SK-N-SH (cell line): ENCODE results near the gene UTP25. TPM values are rescaled to one million over a fixed set of nuclear protein-coding genes. Genes with fewer than 3 reads are reported as not detected.
A peak's percentile ranks its signal among the peaks of the same experiment; 100 is the strongest.

Experiments used
- CTCF ChIA-PET: fragments of 300-600, 350-600 bp; formaldehyde crosslinking; extraction: SDS; loops from one replicate; lab custom pipeline; 2021; lab: Yijun Ruan, JAX
- POLR2A ChIA-PET: fragments of 350-600 bp; sonication (Branson Sonifier 250); formaldehyde crosslinking; extraction: SDS; loops from one replicate; lab custom pipeline; 2020; ENCODE audit warnings: antibody characterized with exemption, inconsistent platforms; lab: Yijun Ruan, JAX
- DNase-seq: peaks from one replicate; pipeline ENCODE4 v3.0.0; 2012
- H2AFZ ChIP-seq: fragments of 200-600 bp; sonication (generic); 2 replicates; pipeline ENCODE4 v1.8.1; 2016; ENCODE audit warnings: antibody characterized with exemption, mild to moderate bottlenecking, low read depth
- H3F3A ChIP-seq: fragments of 200-600 bp; sonication (generic); replicated peaks from 2 replicates; pipeline ENCODE3; 2016; ENCODE audit warnings: antibody characterized with exemption, mild to moderate bottlenecking; ENCODE audit not compliant: insufficient read depth
- H3K27ac ChIP-seq, 2 experiments: fragments of 200-500 bp in 1 of 2; fragments of 200-600 bp in 1 of 2; sonication (Bioruptor generic) in 1 of 2; sonication (generic), shearing (Covaris generic) in 1 of 2; 2 replicates each; pipeline versions ENCODE4 v1.5.1 to v1.6.1; 2014 to 2016; ENCODE audit warnings: low read depth in 2 of 2, inconsistent platforms in 1 of 2, low read length in 1 of 2, mild to moderate bottlenecking in 1 of 2, mixed read lengths in 1 of 2
- H3K27me3 ChIP-seq: fragments of 200-600 bp; sonication (generic), shearing (Covaris generic); 2 replicates; pipeline ENCODE4 v1.6.1; 2016; ENCODE audit warnings: mixed run types; ENCODE audit not compliant: insufficient read depth
- H3K36me3 ChIP-seq, 2 experiments: fragments of 200-500 bp in 1 of 2; fragments of 200-600 bp in 1 of 2; sonication (Bioruptor generic) in 1 of 2; sonication (generic) in 1 of 2; replicated peaks in 1 of 2; 2 replicates each; pipeline versions ENCODE3 to v1.5.1; 2014 to 2016; ENCODE audit warnings: low read length in 1 of 2, mild to moderate bottlenecking in 1 of 2; ENCODE audit not compliant: insufficient read depth in 2 of 2, control insufficient read depth in 1 of 2
- H3K4me1 ChIP-seq, 2 experiments: fragments of 200-500 bp in 1 of 2; fragments of 200-600 bp in 1 of 2; sonication (Bioruptor generic) in 1 of 2; sonication (generic), shearing (Covaris generic) in 1 of 2; 2 replicates each; pipeline versions ENCODE4 v1.5.1 to v1.6.1; 2014 to 2016; ENCODE audit warnings: low read depth in 1 of 2, low read length in 1 of 2, mixed run types in 1 of 2; ENCODE audit not compliant: insufficient read depth in 2 of 2, control insufficient read depth in 1 of 2
- H3K4me2 ChIP-seq: fragments of 200-600 bp; sonication (generic), shearing (Covaris generic); 2 replicates; pipeline ENCODE4 v1.6.1; 2017; ENCODE audit warnings: mixed run types
- H3K4me3 ChIP-seq, 2 experiments: fragments of 200-500 bp in 1 of 2; fragments of 200-600 bp in 1 of 2; sonication (Bioruptor generic) in 1 of 2; sonication (generic), shearing (Covaris generic) in 1 of 2; 2 replicates each; pipeline versions ENCODE4 v1.5.1 to v1.8.1; 2014 to 2016; ENCODE audit warnings: low read depth in 2 of 2, inconsistent platforms in 1 of 2, low read length in 1 of 2, mild to moderate bottlenecking in 1 of 2, mixed read lengths in 1 of 2, moderate library complexity in 1 of 2
- H3K79me2 ChIP-seq: fragments of 200-600 bp; sonication (generic); 2 replicates; pipeline ENCODE4 v1.8.1; 2017; ENCODE audit warnings: mild to moderate bottlenecking; ENCODE audit not compliant: insufficient read depth
- H3K9ac ChIP-seq: fragments of 200-600 bp; sonication (generic); 2 replicates; pipeline ENCODE4 v1.6.1; 2017; ENCODE audit warnings: mixed run types
- H3K9me2 ChIP-seq: fragments of 200-600 bp; sonication (generic); 2 replicates; pipeline ENCODE4 v1.6.1; 2017; ENCODE audit warnings: mixed run types
- H3K9me3 ChIP-seq: fragments of 200-600 bp; sonication (generic); 2 replicates; pipeline ENCODE4 v1.6.1; 2017; ENCODE audit warnings: mixed run types, mild to moderate bottlenecking, moderate library complexity
- H4K20me1 ChIP-seq: fragments of 200-600 bp; sonication (generic); 2 replicates; pipeline ENCODE4 v1.6.1; 2017; ENCODE audit warnings: mild to moderate bottlenecking, mixed run types; ENCODE audit not compliant: insufficient read depth
- CHD2 ChIP-seq: fragments of 150-350 bp; IDR thresholded peaks from 2 replicates; pipeline ENCODE4 v1.6.1; 2018; ENCODE audit warnings: low read length; ENCODE audit not compliant: partially characterized antibody
- CTCF ChIP-seq: fragments of 200-600 bp; sonication (generic); IDR thresholded peaks from 2 replicates; pipeline ENCODE4 v1.6.1; 2017; ENCODE audit warnings: antibody characterized with exemption, mild to moderate bottlenecking, moderate library complexity
- EP300 ChIP-seq, 2 experiments: IDR thresholded peaks; 2 replicates each; pipeline versions ENCODE4 v1.4.0 to v1.6.1; 2012; ENCODE audit warnings: borderline replicate concordance in 1 of 2, low read depth in 1 of 2, low read length in 1 of 2
- EZH2phosphoT487 ChIP-seq: fragments of 200-600 bp; sonication (generic); IDR thresholded peaks from 2 replicates; pipeline ENCODE4 v1.6.1; 2017; ENCODE audit warnings: low read depth, mixed run types, mild to moderate bottlenecking, antibody characterized with exemption, moderate library complexity, borderline replicate concordance
- FOSL2 ChIP-seq: IDR thresholded peaks from 2 replicates; pipeline ENCODE4 v1.4.0; 2012; ENCODE audit warnings: low read depth, mild to moderate bottlenecking, moderate library complexity, borderline replicate concordance
- FOXJ3 ChIP-seq: sonication (generic); formaldehyde crosslinking; IDR thresholded peaks from 2 replicates; pipeline ENCODE4 v1.5.1; 2020; ENCODE audit warnings: mild to moderate bottlenecking, missing genetic modification reagents
- FOXM1 ChIP-seq: IDR thresholded peaks from 2 replicates; pipeline ENCODE4 v1.4.0; 2012; ENCODE audit warnings: low read depth, mild to moderate bottlenecking
- GABPA ChIP-seq: IDR thresholded peaks from 2 replicates; pipeline ENCODE4 v1.4.0; 2012; ENCODE audit warnings: low read depth, mild to moderate bottlenecking
- IRF3 ChIP-seq: fragments of 150-350 bp; IDR thresholded peaks from 2 replicates; pipeline ENCODE4 v1.6.1; 2016; ENCODE audit warnings: mild to moderate bottlenecking, low read depth, low read length
- JUND ChIP-seq: IDR thresholded peaks from 2 replicates; pipeline ENCODE4 v1.4.0; 2012
- MAX ChIP-seq: IDR thresholded peaks from 2 replicates; pipeline ENCODE4 v1.4.0; 2012; ENCODE audit warnings: low read depth
- MEF2A ChIP-seq: IDR thresholded peaks from 2 replicates; pipeline ENCODE4 v1.4.0; 2012; ENCODE audit warnings: low read depth, borderline replicate concordance
- MXI1 ChIP-seq: IDR thresholded peaks from 2 replicates; pipeline ENCODE4 v1.6.1; 2012; ENCODE audit warnings: mild to moderate bottlenecking, low read depth, low read length, improper control_type of control experiment
- NFIC ChIP-seq: IDR thresholded peaks from 2 replicates; pipeline ENCODE4 v1.4.0; 2012; ENCODE audit warnings: borderline replicate concordance
- NRF1 ChIP-seq: IDR thresholded peaks from 2 replicates; pipeline ENCODE4 v1.6.1; 2012; ENCODE audit warnings: low read depth, mild to moderate bottlenecking, low read length
- PBX3 ChIP-seq: IDR thresholded peaks from 2 replicates; pipeline ENCODE4; 2012
- POLR2AphosphoS5 ChIP-seq: IDR thresholded peaks from 2 replicates; pipeline ENCODE4 v1.6.1; 2012; ENCODE audit warnings: low read depth, low read length
- RAD21 ChIP-seq: IDR thresholded peaks from 2 replicates; pipeline ENCODE4 v1.6.1; 2012; ENCODE audit warnings: mild to moderate bottlenecking, low read length
- REST ChIP-seq: IDR thresholded peaks from 2 replicates; pipeline ENCODE4 v1.6.1; 2012; ENCODE audit warnings: mild to moderate bottlenecking, low read depth, low read length, moderate library complexity
- RXRA ChIP-seq: IDR thresholded peaks from 2 replicates; pipeline ENCODE4 v1.4.0; 2012; ENCODE audit warnings: low read depth, mild to moderate bottlenecking, borderline replicate concordance
- SIN3A ChIP-seq: IDR thresholded peaks from 2 replicates; pipeline ENCODE4 v1.6.1; 2012; ENCODE audit warnings: low read depth, mild to moderate bottlenecking, low read length, moderate library complexity, borderline replicate concordance
- SMC3 ChIP-seq: IDR thresholded peaks from 2 replicates; pipeline ENCODE4 v1.6.1; 2012; ENCODE audit warnings: low read depth, low read length, improper control_type of control experiment
- TCF12 ChIP-seq: IDR thresholded peaks from 2 replicates; pipeline ENCODE4 v1.4.0; 2012
- TEAD4 ChIP-seq: IDR thresholded peaks from 2 replicates; pipeline ENCODE4 v1.4.0; 2012; ENCODE audit warnings: mild to moderate bottlenecking, borderline replicate concordance; ENCODE audit not compliant: insufficient read depth
- USF2 ChIP-seq: fragments of 150-350 bp; IDR thresholded peaks from 2 replicates; pipeline ENCODE4 v1.6.1; 2017; ENCODE audit warnings: antibody characterized with exemption, low read length, low read depth, borderline replicate concordance
- YY1 ChIP-seq: IDR thresholded peaks from 2 replicates; pipeline ENCODE4 v1.4.0; 2012; ENCODE audit warnings: low read depth, mild to moderate bottlenecking
- polyA plus RNA-seq, 3 experiments: library from polyadenylated mRNA; depleted of rRNA; stranded (reverse); fragments of >200 nt; gene quantifications; 2 replicates each; pipeline ENCODE4 v1.2.3, GENCODE V29; 2012

The UTP25 gene
- polyA plus RNA-seq, 1 of the 3 experiments (the other 2 are of a cell fraction): 6.3 TPM

GRCh38 chr1:209835782-209836298 lies 8.1 kb downstream of the UTP25 start:
- TF ChIP-seq EZH2phosphoT487 (no peak), EP300 (IDR thresholded peaks at IDR 0.05; ENCODE audit: borderline replicate concordance in 1 of 2, low read depth in 1 of 2, low read length in 1 of 2) (peak in 1 of 2 experiments; percentile 70; a peak in 2 of 4 replicates), CTCF (no peak), POLR2AphosphoS5 (no peak), REST (no peak), NRF1 (no peak), JUND (peak; percentile 68), SMC3 (no peak), RXRA (peak; percentile 55; the same call in 1 of the 2 replicates), RAD21 (no peak), TCF12 (peak; percentile 71), CHD2 (no peak), FOXM1 (no peak), IRF3 (no peak), FOSL2 (peak; percentile 69), GABPA (no peak), MXI1 (no peak), MAX (no peak), USF2 (no peak), FOXJ3 (no peak), MEF2A (peak; percentile 85), SIN3A (no peak), PBX3 (peak; percentile 40), YY1 (no peak), TEAD4 (peak; percentile 55; the same call in 1 of the 2 replicates), NFIC (peak; percentile 41; the same call in 1 of the 2 replicates)
- Histone ChIP-seq H4K20me1 (no peaks in the 10 kb centered on the region), H3K4me3 (no peak overlapping the region), H3K36me3 (peaks cover 77 to 98% of the 10 kb centered on the region in 2 experiments), H3K27me3 (no peaks in the 10 kb centered on the region), H3K9me3 (no peaks in the 10 kb centered on the region), H2AFZ (no peak overlapping the region), H3K79me2 (peaks cover 59% of the 10 kb centered on the region), H3K4me1 (peaks cover 11 to 78% of the 10 kb centered on the region in 2 experiments), H3K4me2 (peak overlapping the region; percentile 24; the same call in 1 of the 2 replicates), H3F3A (peaks cover 73% of the 10 kb centered on the region), H3K9ac (peak overlapping the region; percentile 44; the same call in 1 of the 2 replicates), H3K27ac (peak overlapping the region; percentile 2 to 98; a peak in 3 of 4 replicates), H3K9me2 (no peaks in the 10 kb centered on the region)
- ChIA-PET CTCF (interaction anchor here (0.9 to 6.3 kb wide), 3 partner anchors 13 to 25 kb away, joined by 3 to 33 read pairs (median 6); no protein-coding TSS in a partner anchor), POLR2A (no interaction called here)
- no peak for DNase-seq
